HL-60 (cell line): ENCODE results near the gene OR2C3.

ENCODE experiments used
- CTCF ChIP-seq: IDR thresholded peaks from one replicate; pipeline ENCODE4 v1.5.1; 2011; ENCODE audit warnings: low read length, control low read depth, inconsistent platforms; ENCODE audit not compliant: insufficient read depth
- GABPA ChIP-seq: IDR thresholded peaks from 2 replicates; pipeline ENCODE4 v1.6.1; 2012; ENCODE audit warnings: low read depth
- POLR2AphosphoS5 ChIP-seq: IDR thresholded peaks from 2 replicates; pipeline ENCODE4 v1.6.1; 2012; ENCODE audit warnings: low read depth
- REST ChIP-seq: IDR thresholded peaks from 2 replicates; pipeline ENCODE4 v1.6.1; 2012; ENCODE audit warnings: low read depth; ENCODE audit not compliant: insufficient replicate concordance
- SPI1 ChIP-seq: IDR thresholded peaks from 2 replicates; pipeline ENCODE4 v1.6.1; 2012; ENCODE audit warnings: low read depth, mild to moderate bottlenecking, borderline replicate concordance

GRCh38 chr1:247493106-247493505, 43.1 kb downstream of the OR2C3 start:
- TF ChIP-seq POLR2AphosphoS5 (no peak), CTCF (no peak), REST (no peak), SPI1 (no peak), GABPA (no peak)
